Measurements from ENCODE around the gene RACK1.

The RACK1 gene

GRCh38 chr5:181258576-181258975, 14.9 kb upstream of the RACK1 start:
- H3K9me3 ChIP-seq (ENCODE audit: insufficient read depth, low read length) = no peaks in the 10 kb centered on the region
- H3K36me3 ChIP-seq (ENCODE audit: insufficient read depth, insufficient read length, low read length) = peaks cover 15% of the 10 kb centered on the region
- DNase-seq (ENCODE audit: low read depth, low spot score) = no peak
- no peaks in the 10 kb centered on the region for H3K4me1 ChIP-seq (ENCODE audit: insufficient read depth, insufficient read length)
- H3K9ac ChIP-seq (ENCODE audit: insufficient read length, low read depth) = no peak overlapping the region
- H3K27me3 ChIP-seq (ENCODE audit: insufficient read depth, insufficient read length) = no peaks in the 10 kb centered on the region
- H3K4me3 ChIP-seq (ENCODE audit: insufficient read length, low read depth) = no peak overlapping the region
- TF ChIP-seq ZNF274 (IDR thresholded peaks at IDR 0.05; ENCODE audit: low read depth, low read length) = no peak
- TF ChIP-seq SUZ12 (IDR thresholded peaks at IDR 0.05; ENCODE audit: extremely low read depth, insufficient read depth, insufficient read length) = no peak
- no peak for TF ChIP-seq YY1 (IDR thresholded peaks at IDR 0.05; ENCODE audit: insufficient read depth, insufficient read length)

GRCh38 chr5:181255836-181256578, 12.3 kb upstream of the RACK1 start:
- H3K36me3 ChIP-seq (ENCODE audit: insufficient read depth, insufficient read length, low read length) = peaks cover 29% of the 10 kb centered on the region
- DNase-seq (ENCODE audit: low read depth, low spot score) = no peak
- H3K9me3 ChIP-seq (ENCODE audit: insufficient read depth, low read length) = no peaks in the 10 kb centered on the region
- H3K4me3 ChIP-seq (ENCODE audit: insufficient read length, low read depth) = no peak overlapping the region
- TF ChIP-seq YY1 (IDR thresholded peaks at IDR 0.05; ENCODE audit: insufficient read depth, insufficient read length) (no peak), ZNF274 (IDR thresholded peaks at IDR 0.05; ENCODE audit: low read depth, low read length) (no peak), SUZ12 (IDR thresholded peaks at IDR 0.05; ENCODE audit: extremely low read depth, insufficient read depth, insufficient read length) (no peak)
- no peak overlapping the region for H3K9ac ChIP-seq (ENCODE audit: insufficient read length, low read depth)
- no peaks in the 10 kb centered on the region for H3K27me3 ChIP-seq (ENCODE audit: insufficient read depth, insufficient read length)
- no peaks in the 10 kb centered on the region for H3K4me1 ChIP-seq (ENCODE audit: insufficient read depth, insufficient read length)

- Histone ChIP-seq H3K27me3 (ENCODE audit: insufficient read depth, insufficient read length) (no peaks in the 10 kb centered on the region), H3K4me1 (ENCODE audit: insufficient read depth, insufficient read length) (peaks cover 2% of the 10 kb centered on the region), H3K4me3 (ENCODE audit: insufficient read length, low read depth) (no peak overlapping the region), H3K9ac (ENCODE audit: insufficient read length, low read depth) (no peak overlapping the region), H3K36me3 (ENCODE audit: insufficient read depth, insufficient read length, low read length) (peaks cover 36% of the 10 kb centered on the region), H3K9me3 (ENCODE audit: insufficient read depth, low read length) (no peaks in the 10 kb centered on the region)
- DNase-seq (ENCODE audit: low read depth, low spot score) = no peak
- no peak for TF ChIP-seq ZNF274 (IDR thresholded peaks at IDR 0.05; ENCODE audit: low read depth, low read length)
- no peak for TF ChIP-seq SUZ12 (IDR thresholded peaks at IDR 0.05; ENCODE audit: extremely low read depth, insufficient read depth, insufficient read length)
- no peak for TF ChIP-seq YY1 (IDR thresholded peaks at IDR 0.05; ENCODE audit: insufficient read depth, insufficient read length)
Observed at GRCh38 chr5:181255276-181255675, 11.6 kb upstream of the RACK1 start.

GRCh38 chr5:181248277-181248676, 4.6 kb upstream of the RACK1 start:
- H3K9ac ChIP-seq (ENCODE audit: insufficient read length, low read depth) = peak overlapping the region; percentile 90
- no peaks in the 10 kb centered on the region for H3K9me3 ChIP-seq (ENCODE audit: insufficient read depth, low read length)
- peaks cover 49% of the 10 kb centered on the region for H3K36me3 ChIP-seq (ENCODE audit: insufficient read depth, insufficient read length, low read length)
- H3K4me1 ChIP-seq (ENCODE audit: insufficient read depth, insufficient read length) = peaks cover 5% of the 10 kb centered on the region
- H3K4me3 ChIP-seq (ENCODE audit: insufficient read length, low read depth) = peak overlapping the region; percentile 80
- TF ChIP-seq YY1 (IDR thresholded peaks at IDR 0.05; ENCODE audit: insufficient read depth, insufficient read length) (no peak), SUZ12 (IDR thresholded peaks at IDR 0.05; ENCODE audit: extremely low read depth, insufficient read depth, insufficient read length) (no peak), ZNF274 (IDR thresholded peaks at IDR 0.05; ENCODE audit: low read depth, low read length) (no peak)
- H3K27me3 ChIP-seq (ENCODE audit: insufficient read depth, insufficient read length) = no peaks in the 10 kb centered on the region
- no peak for DNase-seq (ENCODE audit: low read depth, low spot score)

GRCh38 chr5:181246276-181247049, 2.8 kb upstream of the RACK1 start:
- TF ChIP-seq YY1 (IDR thresholded peaks at IDR 0.05; ENCODE audit: insufficient read depth, insufficient read length) = no peak
- TF ChIP-seq ZNF274 (IDR thresholded peaks at IDR 0.05; ENCODE audit: low read depth, low read length) = no peak
- TF ChIP-seq SUZ12 (IDR thresholded peaks at IDR 0.05; ENCODE audit: extremely low read depth, insufficient read depth, insufficient read length) = no peak
- no peak for DNase-seq (ENCODE audit: low read depth, low spot score)
- peak overlapping the region; percentile 99 for H3K9ac ChIP-seq (ENCODE audit: insufficient read length, low read depth)
- peak overlapping the region; percentile 93 for H3K4me3 ChIP-seq (ENCODE audit: insufficient read length, low read depth)
- peaks cover 5% of the 10 kb centered on the region for H3K4me1 ChIP-seq (ENCODE audit: insufficient read depth, insufficient read length)
- no peaks in the 10 kb centered on the region for H3K9me3 ChIP-seq (ENCODE audit: insufficient read depth, low read length)
- peaks cover 51% of the 10 kb centered on the region for H3K36me3 ChIP-seq (ENCODE audit: insufficient read depth, insufficient read length, low read length)
- H3K27me3 ChIP-seq (ENCODE audit: insufficient read depth, insufficient read length) = no peaks in the 10 kb centered on the region

- no peak for DNase-seq (ENCODE audit: low read depth, low spot score)
- TF ChIP-seq YY1 (IDR thresholded peaks at IDR 0.05; ENCODE audit: insufficient read depth, insufficient read length) (no peak), ZNF274 (IDR thresholded peaks at IDR 0.05; ENCODE audit: low read depth, low read length) (no peak), SUZ12 (IDR thresholded peaks at IDR 0.05; ENCODE audit: extremely low read depth, insufficient read depth, insufficient read length) (no peak)
- Histone ChIP-seq H3K4me3 (ENCODE audit: insufficient read length, low read depth) (peak overlapping the region; percentile 93), H3K36me3 (ENCODE audit: insufficient read depth, insufficient read length, low read length) (peaks cover 53% of the 10 kb centered on the region), H3K9me3 (ENCODE audit: insufficient read depth, low read length) (no peaks in the 10 kb centered on the region), H3K9ac (ENCODE audit: insufficient read length, low read depth) (peak overlapping the region; percentile 99), H3K4me1 (ENCODE audit: insufficient read depth, insufficient read length) (peaks cover 5% of the 10 kb centered on the region), H3K27me3 (ENCODE audit: insufficient read depth, insufficient read length) (no peaks in the 10 kb centered on the region)
Observed at GRCh38 chr5:181245427-181246275, 1.9 kb upstream of the RACK1 start.
